Tibial nerve (tissue), 4 donors: ENCODE data around the gene ODAD3. TPM values are rescaled to one million over a fixed set of nuclear protein-coding genes. Genes with fewer than 3 reads are reported as not detected.

Experiments
- DNase-seq, 2 donors: peaks; one replicate each; pipeline ENCODE4 v3.0.0-alpha.2; 2019; ENCODE audit warnings: low spot score in 2 of 2
- H3K27ac ChIP-seq, 4 donors: fragments of 200-600 bp; sonication (generic) in 3 of 4; one replicate each; pipeline ENCODE4 v1.5.1; 2017 to 2019; ENCODE audit warnings: mild to moderate bottlenecking in 1 of 4
- H3K27me3 ChIP-seq, 2 donors: fragments of 200-600 bp; sonication (generic) in 1 of 2; one replicate each; pipeline versions ENCODE4 v1.5.1 to v1.6.0; 2017 to 2019
- H3K36me3 ChIP-seq, 3 donors: fragments of 200-600 bp; sonication (generic); one replicate each; pipeline ENCODE4 v1.5.1; 2018 to 2019
- H3K4me1 ChIP-seq, 4 donors: fragments of 200-600 bp; sonication (generic) in 3 of 4; one replicate each; pipeline ENCODE4 v1.5.1; 2017 to 2019
- H3K4me3 ChIP-seq, 4 donors: fragments of 200-600 bp; sonication (generic) in 3 of 4; one replicate each; pipeline ENCODE4 v1.5.1; 2017 to 2019; ENCODE audit warnings: mild to moderate bottlenecking in 1 of 4, moderate library complexity in 1 of 4
- H3K9me3 ChIP-seq, 4 donors: fragments of 200-600 bp; sonication (generic) in 3 of 4; one replicate each; pipeline ENCODE4 v1.5.1; 2017 to 2019
- CTCF ChIP-seq, 5 experiments: fragments of 200-600 bp in 3 of 5; fragments of 450-650 bp in 2 of 5; sonication (generic) in 3 of 5; IDR thresholded peaks; one replicate each; pipeline ENCODE4 v1.5.1; 2016 to 2019; ENCODE audit warnings: antibody characterized with exemption in 5 of 5, mild to moderate bottlenecking in 3 of 5, moderate library complexity in 2 of 5
- EP300 ChIP-seq, 2 donors: sonication (generic); formaldehyde crosslinking; IDR thresholded peaks; one replicate each; pipeline ENCODE4 v1.6.1; 2017; ENCODE audit warnings: antibody characterized with exemption in 2 of 2, mild to moderate bottlenecking in 1 of 2
- POLR2A ChIP-seq, 2 donors: fragments of 450-650 bp; IDR thresholded peaks; one replicate each; pipeline ENCODE4 v1.6.1; 2017; ENCODE audit warnings: antibody characterized with exemption in 2 of 2, mild to moderate bottlenecking in 2 of 2, moderate library complexity in 2 of 2
- WGBS, 2 donors: methylation state at CpG; one replicate each; pipeline ENCODE4 v1.1.5; 2018; 5-methylcytosine and 5-hydroxymethylcytosine counted together
- total RNA-seq, 4 donors: library from RNA; depleted of rRNA; stranded (reverse); fragments of >200 nt; gene quantifications; one replicate each; pipeline ENCODE4 v1.1.0, GENCODE V29; 2016

ODAD3 gene
- total RNA-seq, 4 donors from 2014 or later: 0.42 to 1.3 TPM; not detected in 2

GRCh38 chr19:11480715-11481533 is 46.0 kb upstream of the ODAD3 start, which contains the start of gene ELAVL3:
Gene ELAVL3 (minus strand): TSS chr19:11481046. CDS start chr19:11480608, 438 bp downstream.
- Histone ChIP-seq H3K4me3 (peak within 1 kb of the TSS in 1 of 4 donors; percentile 46), H3K27me3 (peaks cover 0 to 65% of the 10 kb centered on the region in 2 donors), H3K27ac (no peak within 1 kb of the TSS), H3K36me3 (peaks cover 0 to 29% (median 6%) of the 10 kb centered on the region in 3 donors), H3K9me3 (peaks cover 0 to 5% (median 0%) of the 10 kb centered on the region in 4 donors), H3K4me1 (peaks cover 0 to 47% (median 22%) of the 10 kb centered on the region in 4 donors)
- 18% methylated on average over 19 to 23 of the region's 77 CpGs for WGBS, 2 donors
- TF ChIP-seq POLR2A (IDR thresholded peaks at IDR 0.05): no peak
- no peak for TF ChIP-seq CTCF (IDR thresholded peaks at IDR 0.05)
- TF ChIP-seq EP300 (IDR thresholded peaks at IDR 0.05): no peak
- no peak for DNase-seq

GRCh38 chr19:11479898-11480714 is 45.2 kb upstream of the ODAD3 start:
- H3K4me1 ChIP-seq: peaks cover 0 to 47% (median 22%) of the 10 kb centered on the region in 4 donors
- H3K9me3 ChIP-seq: peaks cover 0 to 5% (median 0%) of the 10 kb centered on the region in 4 donors
- WGBS, 2 donors: 6 to 8% methylated on average over 36 to 43 of the region's 86 CpGs
- H3K4me3 ChIP-seq: peak overlapping the region in 1 of 4 donors; percentile 22
- TF ChIP-seq EP300 (IDR thresholded peaks at IDR 0.05): no peak
- H3K27ac ChIP-seq: no peak overlapping the region
- H3K36me3 ChIP-seq: peaks cover 0 to 21% (median 6%) of the 10 kb centered on the region in 3 donors
- H3K27me3 ChIP-seq: peaks cover 0 to 61% of the 10 kb centered on the region in 2 donors
- no peak for DNase-seq

- Histone ChIP-seq H3K9me3 (peaks cover 0 to 5% (median 0%) of the 10 kb centered on the region in 4 donors), H3K27me3 (peaks cover 0 to 53% of the 10 kb centered on the region in 2 donors), H3K27ac (no peak overlapping the region), H3K4me3 (peak overlapping the region in 1 of 4 donors; percentile 22), H3K4me1 (peaks cover 0 to 47% (median 22%) of the 10 kb centered on the region in 4 donors), H3K36me3 (peaks cover 0 to 13% (median 6%) of the 10 kb centered on the region in 3 donors)
- WGBS, 2 donors: 22 to 34% methylated on average over 28 to 42 of the region's 62 CpGs
- no peak for TF ChIP-seq CTCF (IDR thresholded peaks at IDR 0.05)
- no peak for TF ChIP-seq EP300 (IDR thresholded peaks at IDR 0.05)
- no peak for TF ChIP-seq POLR2A (IDR thresholded peaks at IDR 0.05)
- DNase-seq: no peak
These were observed 44.4 kb upstream of the ODAD3 start for GRCh38 chr19:11479090-11479897.

- DNase-seq: no peak
- TF ChIP-seq CTCF (IDR thresholded peaks at IDR 0.05) (no peak), EP300 (IDR thresholded peaks at IDR 0.05) (no peak), POLR2A (IDR thresholded peaks at IDR 0.05) (no peak)
- 56 to 63% methylated on average over 19 of the region's 19 CpGs for WGBS, 2 donors
- H3K27me3 ChIP-seq: peaks cover 0 to 44% of the 10 kb centered on the region in 2 donors
- H3K27ac ChIP-seq: no peak overlapping the region
- peaks cover 0 to 5% (median 0%) of the 10 kb centered on the region in 4 donors for H3K9me3 ChIP-seq
- H3K36me3 ChIP-seq: peaks cover 0 to 4% (median under 1%) of the 10 kb centered on the region in 3 donors
- H3K4me3 ChIP-seq: no peak overlapping the region
- H3K4me1 ChIP-seq: peaks cover 0 to 47% (median 22%) of the 10 kb centered on the region in 4 donors
These were observed 43.5 kb upstream of the ODAD3 start for GRCh38 chr19:11478167-11479089.
